Activated naive CD8-positive, alpha-beta T cell treated with anti-CD3 and anti-CD28 coated beads, Interleukin-2, amount 50 U/mL, for 16 hours (primary cell): ENCODE measurements around the gene EFCAB14.
"Not testable (repeated sequence)": the region's sequence is repeated elsewhere in the genome, so short reads cannot be mapped to it uniquely, and the experiment has no call there.

ENCODE experiments used
- DNase-seq: peaks from one replicate; pipeline ENCODE4 v3.0.0-alpha.2; 2020; ENCODE audit warnings: low read depth, low spot score

The EFCAB14 gene

GRCh38 chr1:46721686-46722205 is 2.8 kb upstream of the EFCAB14 start:
- no peak for DNase-seq

- no peak for DNase-seq
These were observed 2.3 kb upstream of the EFCAB14 start for GRCh38 chr1:46721204-46721603.

GRCh38 chr1:46720319-46720718 is 1.4 kb upstream of the EFCAB14 start:
- not testable (repeated sequence) for DNase-seq

GRCh38 chr1:46719689-46720088 is 775 bp upstream of the EFCAB14 start:
- no peak for DNase-seq

GRCh38 chr1:46718340-46718726 is 581 bp downstream of the EFCAB14 start:
- DNase-seq = no peak

- no peak for DNase-seq
These were observed 1.3 kb downstream of the EFCAB14 start for GRCh38 chr1:46717654-46718053.

- DNase-seq = no peak
These were observed 3.9 kb downstream of the EFCAB14 start for GRCh38 chr1:46714976-46715375.

- no peak for DNase-seq
These were observed 10.8 kb downstream of the EFCAB14 start for GRCh38 chr1:46708121-46708520.

- DNase-seq = no peak
These were observed 13.5 kb downstream of the EFCAB14 start for GRCh38 chr1:46705408-46705807.

- no peak for DNase-seq
These were observed 14.8 kb downstream of the EFCAB14 start for GRCh38 chr1:46703927-46704641.

- no peak for DNase-seq
These were observed 19.2 kb downstream of the EFCAB14 start for GRCh38 chr1:46699666-46700065.

- no peak for DNase-seq
These were observed 21.9 kb downstream of the EFCAB14 start for GRCh38 chr1:46697053-46697452.

- DNase-seq = not testable (repeated sequence)
These were observed 24.2 kb downstream of the EFCAB14 start for GRCh38 chr1:46694676-46695075.

- DNase-seq = no peak
These were observed 25.8 kb downstream of the EFCAB14 start for GRCh38 chr1:46692811-46693770.

- no peak for DNase-seq
These were observed 26.7 kb downstream of the EFCAB14 start for GRCh38 chr1:46691997-46692790.

GRCh38 chr1:46690931-46691421 is 27.9 kb downstream of the EFCAB14 start:
- no peak for DNase-seq

- no peak for DNase-seq
These were observed 29.0 kb downstream of the EFCAB14 start for GRCh38 chr1:46689897-46690296.

GRCh38 chr1:46689356-46689755 is 29.6 kb downstream of the EFCAB14 start:
- no peak for DNase-seq

- no peak for DNase-seq
These were observed 30.9 kb downstream of the EFCAB14 start for GRCh38 chr1:46687921-46688509.

GRCh38 chr1:46687093-46687659 is 31.7 kb downstream of the EFCAB14 start:
- DNase-seq = no peak

- DNase-seq = no peak
These were observed 32.7 kb downstream of the EFCAB14 start for GRCh38 chr1:46686255-46686654.
